BE2C (cell line): ENCODE measurements around the gene TREX2.

Experiments
- DNase-seq: peaks from one replicate; pipeline ENCODE4 v3.0.0-alpha.2; 2020
- H3K27me3 ChIP-seq: fragments of 250-450 bp; sonication (Bioruptor Pico); 2 replicates; pipeline ENCODE4 v1.5.1; 2020; ENCODE audit warnings: mild to moderate bottlenecking
- H3K36me3 ChIP-seq: fragments of 250-450 bp; sonication (Bioruptor Pico); 2 replicates; pipeline ENCODE4 v1.5.1; 2020; ENCODE audit warnings: mild to moderate bottlenecking
- H3K4me1 ChIP-seq: fragments of 250-450 bp; sonication (Bioruptor Pico); 2 replicates; pipeline ENCODE4 v1.5.1; 2020
- H3K4me3 ChIP-seq: 2 replicates; pipeline ENCODE4 v1.5.1; 2011; ENCODE audit warnings: low read depth, low read length
- H3K9me3 ChIP-seq: fragments of 250-450 bp; sonication (Bioruptor Pico); 2 replicates; pipeline ENCODE4 v1.5.1; 2020
- CTCF ChIP-seq: IDR thresholded peaks from 2 replicates; pipeline ENCODE4 v1.5.1; 2012; ENCODE audit warnings: mild to moderate bottlenecking, low read depth, low read length

TREX2 gene

GRCh38 chrX:153430796-153431195 lies 15.1 kb downstream of the TREX2 start:
- no peak for TF ChIP-seq CTCF
- Histone ChIP-seq H3K4me1 (no peaks in the 10 kb centered on the region), H3K4me3 (no peak overlapping the region), H3K9me3 (no peaks in the 10 kb centered on the region), H3K36me3 (no peaks in the 10 kb centered on the region), H3K27me3 (no peaks in the 10 kb centered on the region)
- DNase-seq, result no peak

GRCh38 chrX:153426204-153426603 lies 19.7 kb downstream of the TREX2 start:
- no peak for TF ChIP-seq CTCF
- no peaks in the 10 kb centered on the region for H3K9me3 ChIP-seq
- no peaks in the 10 kb centered on the region for H3K4me1 ChIP-seq
- no peak overlapping the region for H3K4me3 ChIP-seq
- no peak for DNase-seq
- no peaks in the 10 kb centered on the region for H3K36me3 ChIP-seq
- H3K27me3 ChIP-seq, result no peaks in the 10 kb centered on the region

GRCh38 chrX:153423652-153424051 lies 22.2 kb downstream of the TREX2 start:
- Histone ChIP-seq H3K4me3 (no peak overlapping the region), H3K4me1 (no peaks in the 10 kb centered on the region), H3K9me3 (no peaks in the 10 kb centered on the region), H3K36me3 (no peaks in the 10 kb centered on the region), H3K27me3 (no peaks in the 10 kb centered on the region)
- no peak for DNase-seq
- TF ChIP-seq CTCF, result no peak

GRCh38 chrX:153421856-153422255 lies 24.0 kb downstream of the TREX2 start:
- DNase-seq, result no peak
- no peaks in the 10 kb centered on the region for H3K27me3 ChIP-seq
- H3K4me1 ChIP-seq, result no peaks in the 10 kb centered on the region
- H3K36me3 ChIP-seq, result no peaks in the 10 kb centered on the region
- no peaks in the 10 kb centered on the region for H3K9me3 ChIP-seq
- TF ChIP-seq CTCF, result no peak
- H3K4me3 ChIP-seq, result no peak overlapping the region

GRCh38 chrX:153420851-153421599 lies 24.8 kb downstream of the TREX2 start:
- no peak for TF ChIP-seq CTCF
- no peaks in the 10 kb centered on the region for H3K4me1 ChIP-seq
- no peak overlapping the region for H3K4me3 ChIP-seq
- H3K27me3 ChIP-seq, result no peaks in the 10 kb centered on the region
- H3K9me3 ChIP-seq, result no peaks in the 10 kb centered on the region
- no peak for DNase-seq
- no peaks in the 10 kb centered on the region for H3K36me3 ChIP-seq

GRCh38 chrX:153417637-153418036 lies 28.2 kb downstream of the TREX2 start:
- no peaks in the 10 kb centered on the region for H3K4me1 ChIP-seq
- no peaks in the 10 kb centered on the region for H3K36me3 ChIP-seq
- H3K9me3 ChIP-seq, result no peaks in the 10 kb centered on the region
- no peaks in the 10 kb centered on the region; the same call in 1 of the 2 replicates for H3K27me3 ChIP-seq
- H3K4me3 ChIP-seq, result no peak overlapping the region
- no peak for DNase-seq
- TF ChIP-seq CTCF, result no peak
